ENCODE data around the gene SYT7.

DNA sequence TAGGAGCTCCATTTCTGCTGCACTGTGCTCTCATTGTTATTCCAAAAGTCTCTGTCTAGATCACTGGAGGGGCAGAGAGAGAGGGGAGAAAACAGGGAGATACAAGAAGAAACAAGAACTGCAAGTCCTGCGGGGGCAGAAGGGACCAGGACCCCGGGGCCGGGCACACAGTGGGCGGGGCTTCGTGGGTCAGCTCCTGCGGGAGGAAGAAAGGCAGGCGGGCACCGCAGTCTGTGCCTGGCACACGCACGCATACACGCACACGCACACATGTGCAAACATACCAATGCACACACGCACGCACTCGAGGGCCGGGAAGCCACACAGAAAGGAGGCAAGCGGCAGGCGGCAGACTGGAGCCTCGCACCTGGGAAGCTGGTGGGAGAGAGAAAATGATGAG is 33.6 kb downstream of the SYT7 start:
- TF ChIP-seq RFX5 (IDR thresholded peaks at IDR 0.05; ENCODE audit: low read depth, low read length) = no peak
- TF ChIP-seq RELA (IDR thresholded peaks at IDR 0.05; ENCODE audit: borderline replicate concordance, partially characterized antibody) = no peak
- TF ChIP-seq, protein P1, sequence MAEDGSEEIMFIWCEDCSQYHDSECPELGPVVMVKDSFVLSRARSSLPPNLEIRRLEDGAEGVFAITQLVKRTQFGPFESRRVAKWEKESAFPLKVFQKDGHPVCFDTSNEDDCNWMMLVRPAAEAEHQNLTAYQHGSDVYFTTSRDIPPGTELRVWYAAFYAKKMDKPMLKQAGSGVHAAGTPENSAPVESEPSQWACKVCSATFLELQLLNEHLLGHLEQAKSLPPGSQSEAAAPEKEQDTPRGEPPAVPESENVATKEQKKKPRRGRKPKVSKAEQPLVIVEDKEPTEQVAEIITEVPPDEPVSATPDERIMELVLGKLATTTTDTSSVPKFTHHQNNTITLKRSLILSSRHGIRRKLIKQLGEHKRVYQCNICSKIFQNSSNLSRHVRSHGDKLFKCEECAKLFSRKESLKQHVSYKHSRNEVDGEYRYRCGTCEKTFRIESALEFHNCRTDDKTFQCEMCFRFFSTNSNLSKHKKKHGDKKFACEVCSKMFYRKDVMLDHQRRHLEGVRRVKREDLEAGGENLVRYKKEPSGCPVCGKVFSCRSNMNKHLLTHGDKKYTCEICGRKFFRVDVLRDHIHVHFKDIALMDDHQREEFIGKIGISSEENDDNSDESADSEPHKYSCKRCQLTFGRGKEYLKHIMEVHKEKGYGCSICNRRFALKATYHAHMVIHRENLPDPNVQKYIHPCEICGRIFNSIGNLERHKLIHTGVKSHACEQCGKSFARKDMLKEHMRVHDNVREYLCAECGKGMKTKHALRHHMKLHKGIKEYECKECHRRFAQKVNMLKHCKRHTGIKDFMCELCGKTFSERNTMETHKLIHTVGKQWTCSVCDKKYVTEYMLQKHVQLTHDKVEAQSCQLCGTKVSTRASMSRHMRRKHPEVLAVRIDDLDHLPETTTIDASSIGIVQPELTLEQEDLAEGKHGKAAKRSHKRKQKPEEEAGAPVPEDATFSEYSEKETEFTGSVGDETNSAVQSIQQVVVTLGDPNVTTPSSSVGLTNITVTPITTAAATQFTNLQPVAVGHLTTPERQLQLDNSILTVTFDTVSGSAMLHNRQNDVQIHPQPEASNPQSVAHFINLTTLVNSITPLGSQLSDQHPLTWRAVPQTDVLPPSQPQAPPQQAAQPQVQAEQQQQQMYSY (CRISPR knock-in tag; IDR thresholded peaks at IDR 0.05) = no peak
- no peak for TF ChIP-seq SIN3A (IDR thresholded peaks at IDR 0.05; ENCODE audit: low read depth, low read length)
- no peak for TF ChIP-seq SUZ12 (IDR thresholded peaks at IDR 0.05; ENCODE audit: unreplicated experiment)
- TF ChIP-seq RAD21 (IDR thresholded peaks at IDR 0.05; ENCODE audit: insufficient read depth, low read depth, low read length) = no peak
- no peak for TF ChIP-seq CHD4 (IDR thresholded peaks at IDR 0.05)
- TF ChIP-seq, protein P2, sequence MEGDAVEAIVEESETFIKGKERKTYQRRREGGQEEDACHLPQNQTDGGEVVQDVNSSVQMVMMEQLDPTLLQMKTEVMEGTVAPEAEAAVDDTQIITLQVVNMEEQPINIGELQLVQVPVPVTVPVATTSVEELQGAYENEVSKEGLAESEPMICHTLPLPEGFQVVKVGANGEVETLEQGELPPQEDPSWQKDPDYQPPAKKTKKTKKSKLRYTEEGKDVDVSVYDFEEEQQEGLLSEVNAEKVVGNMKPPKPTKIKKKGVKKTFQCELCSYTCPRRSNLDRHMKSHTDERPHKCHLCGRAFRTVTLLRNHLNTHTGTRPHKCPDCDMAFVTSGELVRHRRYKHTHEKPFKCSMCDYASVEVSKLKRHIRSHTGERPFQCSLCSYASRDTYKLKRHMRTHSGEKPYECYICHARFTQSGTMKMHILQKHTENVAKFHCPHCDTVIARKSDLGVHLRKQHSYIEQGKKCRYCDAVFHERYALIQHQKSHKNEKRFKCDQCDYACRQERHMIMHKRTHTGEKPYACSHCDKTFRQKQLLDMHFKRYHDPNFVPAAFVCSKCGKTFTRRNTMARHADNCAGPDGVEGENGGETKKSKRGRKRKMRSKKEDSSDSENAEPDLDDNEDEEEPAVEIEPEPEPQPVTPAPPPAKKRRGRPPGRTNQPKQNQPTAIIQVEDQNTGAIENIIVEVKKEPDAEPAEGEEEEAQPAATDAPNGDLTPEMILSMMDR (IDR thresholded peaks at IDR 0.05 in 2 of 3, conservative IDR thresholded peaks at IDR 0.05 in 1 of 3; ENCODE audit: control insufficient read depth in 2 of 3, extremely low read depth in 1 of 3, insufficient read depth in 1 of 3, low read depth in 3 of 3, low read length in 3 of 3) = no peak
- TF ChIP-seq, protein P3, sequence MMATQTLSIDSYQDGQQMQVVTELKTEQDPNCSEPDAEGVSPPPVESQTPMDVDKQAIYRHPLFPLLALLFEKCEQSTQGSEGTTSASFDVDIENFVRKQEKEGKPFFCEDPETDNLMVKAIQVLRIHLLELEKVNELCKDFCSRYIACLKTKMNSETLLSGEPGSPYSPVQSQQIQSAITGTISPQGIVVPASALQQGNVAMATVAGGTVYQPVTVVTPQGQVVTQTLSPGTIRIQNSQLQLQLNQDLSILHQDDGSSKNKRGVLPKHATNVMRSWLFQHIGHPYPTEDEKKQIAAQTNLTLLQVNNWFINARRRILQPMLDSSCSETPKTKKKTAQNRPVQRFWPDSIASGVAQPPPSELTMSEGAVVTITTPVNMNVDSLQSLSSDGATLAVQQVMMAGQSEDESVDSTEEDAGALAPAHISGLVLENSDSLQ (IDR thresholded peaks at IDR 0.05) = no peak
- TF ChIP-seq CBX3 (IDR thresholded peaks at IDR 0.05; ENCODE audit: borderline replicate concordance, low read depth) = no peak
- TF ChIP-seq POLR2A (IDR thresholded peaks at IDR 0.05; ENCODE audit: low read depth, low read length) = no peak
- TF ChIP-seq, protein P4, sequence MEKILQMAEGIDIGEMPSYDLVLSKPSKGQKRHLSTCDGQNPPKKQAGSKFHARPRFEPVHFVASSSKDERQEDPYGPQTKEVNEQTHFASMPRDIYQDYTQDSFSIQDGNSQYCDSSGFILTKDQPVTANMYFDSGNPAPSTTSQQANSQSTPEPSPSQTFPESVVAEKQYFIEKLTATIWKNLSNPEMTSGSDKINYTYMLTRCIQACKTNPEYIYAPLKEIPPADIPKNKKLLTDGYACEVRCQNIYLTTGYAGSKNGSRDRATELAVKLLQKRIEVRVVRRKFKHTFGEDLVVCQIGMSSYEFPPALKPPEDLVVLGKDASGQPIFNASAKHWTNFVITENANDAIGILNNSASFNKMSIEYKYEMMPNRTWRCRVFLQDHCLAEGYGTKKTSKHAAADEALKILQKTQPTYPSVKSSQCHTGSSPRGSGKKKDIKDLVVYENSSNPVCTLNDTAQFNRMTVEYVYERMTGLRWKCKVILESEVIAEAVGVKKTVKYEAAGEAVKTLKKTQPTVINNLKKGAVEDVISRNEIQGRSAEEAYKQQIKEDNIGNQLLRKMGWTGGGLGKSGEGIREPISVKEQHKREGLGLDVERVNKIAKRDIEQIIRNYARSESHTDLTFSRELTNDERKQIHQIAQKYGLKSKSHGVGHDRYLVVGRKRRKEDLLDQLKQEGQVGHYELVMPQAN (conservative IDR thresholded peaks at IDR 0.05) = no peak
- TF ChIP-seq YY1 (IDR thresholded peaks at IDR 0.05; ENCODE audit: low read depth, low read length) = no peak
- TF ChIP-seq EZH2 (IDR thresholded peaks at IDR 0.05; ENCODE audit: borderline replicate concordance, control insufficient read depth, low read depth, low read length) = no peak

Measured in GM12878 (cell line).